ENCODE data around the gene FAM110D.

GRCh38 chr1:26148887-26149286 lies 10.0 kb upstream of the FAM110D start:
- TF ChIP-seq CTCF (IDR thresholded peaks at IDR 0.05) (no peak), POLR2A (IDR thresholded peaks at IDR 0.05) (no peak)

Measured in lower leg skin (tissue), 3 donors.